ENCODE measurements around the gene PLXNA2. TPM values are rescaled to one million over a fixed set of nuclear protein-coding genes. Genes with fewer than 3 reads are reported as not detected.

The PLXNA2 gene
- polyA plus RNA-seq, 2 of the 4 experiments (the other 2 are of a cell fraction), result 0.36 to 0.87 TPM

DNA sequence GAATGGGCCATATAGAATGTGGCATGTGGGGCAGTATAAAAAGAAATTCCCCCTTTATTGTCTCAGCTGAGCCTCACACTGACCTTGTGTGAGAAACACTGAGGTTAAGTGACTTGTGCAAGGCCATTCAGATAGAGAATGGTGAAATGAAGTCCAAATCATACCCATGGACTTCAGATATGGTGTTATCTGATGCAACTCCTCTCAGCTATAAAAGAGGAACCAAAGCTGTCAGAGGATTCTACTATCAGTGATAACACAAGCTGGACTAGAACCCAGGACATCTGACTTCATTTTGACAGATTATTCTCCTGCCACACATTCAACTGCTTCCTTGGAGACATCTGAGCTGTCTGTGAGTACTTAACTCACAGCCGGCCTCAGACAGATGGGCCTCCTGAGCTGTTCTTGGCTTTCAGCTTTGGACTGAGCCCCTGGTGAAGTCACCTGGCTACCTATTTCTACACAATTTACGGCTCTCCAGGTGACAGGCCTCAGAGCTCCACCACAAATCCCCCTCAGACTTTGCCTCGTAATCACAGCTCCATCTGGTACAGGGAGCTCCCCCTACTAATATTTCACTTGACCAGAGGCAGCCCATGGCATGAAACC is 104.6 kb downstream of the PLXNA2 start:
- ChIA-PET POLR2A (no interaction called here), CTCF (interaction anchor here (0.8 to 26.1 kb wide), 6 partner anchors 8 to 99 kb away, joined by 3 to 417 read pairs (median 3); partner anchors contain the start of gene PLXNA2)
- DNase-seq (ENCODE audit: low read depth in 1 of 2, low spot score in 1 of 2) (no peak), ATAC-seq (no peak), FAIRE-seq (no peak)
- no peaks in the 10 kb centered on the region for H3K9me3 ChIP-seq
- no peaks in the 10 kb centered on the region for H3K4me1 ChIP-seq
- no peak for TF ChIP-seq NFE2L2 (conservative IDR thresholded peaks at IDR 0.05; ENCODE audit: low read length)
- TF ChIP-seq SREBF2 (IDR thresholded peaks at IDR 0.05), result no peak
- no peak for TF ChIP-seq JUN (IDR thresholded peaks at IDR 0.05)
- TF ChIP-seq RARB (CRISPR knock-in tag; IDR thresholded peaks at IDR 0.05), result no peak
- TF ChIP-seq EHMT2 (IDR thresholded peaks at IDR 0.05; ENCODE audit: low read depth), result no peak
- TF ChIP-seq NPAS2 (CRISPR knock-in tag; IDR thresholded peaks at IDR 0.05; ENCODE audit: borderline replicate concordance), result no peak
- no peak overlapping the region for H3K27ac ChIP-seq
- no peak overlapping the region for H3K4me2 ChIP-seq
- H3K4me3 ChIP-seq, result no peak overlapping the region
- 56% methylated on average over 3 of the region's 3 CpGs for WGBS (ENCODE audit: missing lambda C conversion rate)

DNA sequence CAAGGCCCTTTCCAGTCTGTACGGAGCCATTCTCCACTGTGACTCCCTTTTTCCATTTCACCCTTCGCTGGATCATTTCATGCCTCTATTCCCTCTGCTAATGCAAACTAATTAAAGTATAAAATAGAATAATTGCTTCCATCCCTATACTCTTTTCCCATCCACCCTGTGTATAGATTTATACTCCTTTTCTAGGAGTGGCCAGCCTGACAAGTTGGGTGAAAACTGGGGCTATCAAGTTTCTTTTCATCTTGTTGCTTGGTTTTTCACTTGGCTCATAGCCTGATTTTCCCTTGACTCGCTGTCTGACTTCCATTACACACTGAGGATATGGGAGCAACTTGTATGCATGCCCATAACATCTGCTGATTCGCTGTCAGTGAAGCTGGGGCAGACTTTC is 107.0 kb downstream of the PLXNA2 start:
- no peak for TF ChIP-seq E2F6 (IDR thresholded peaks at IDR 0.05; ENCODE audit: borderline replicate concordance, low read depth)
- no peak for TF ChIP-seq BCL3 (IDR thresholded peaks at IDR 0.05)
- no peak for TF ChIP-seq EHMT2 (IDR thresholded peaks at IDR 0.05; ENCODE audit: low read depth)
- TF ChIP-seq HOXB5 (CRISPR knock-in tag; IDR thresholded peaks at IDR 0.05), result no peak
- no peak for TF ChIP-seq MAZ (IDR thresholded peaks at IDR 0.05; ENCODE audit: borderline replicate concordance, low read depth, low read length)
- TF ChIP-seq FOXS1 (CRISPR knock-in tag; IDR thresholded peaks at IDR 0.05), result no peak
- no peak for TF ChIP-seq CEBPB (IDR thresholded peaks at IDR 0.05)
- TF ChIP-seq ESRRA (IDR thresholded peaks at IDR 0.05; ENCODE audit: borderline replicate concordance, low read length), result no peak
- no peak for TF ChIP-seq CTCF (IDR thresholded peaks at IDR 0.05)
- TF ChIP-seq RCOR1 (IDR thresholded peaks at IDR 0.05; ENCODE audit: low read depth, low read length), result no peak
- no peak for TF ChIP-seq HOXA7 (CRISPR knock-in tag; IDR thresholded peaks at IDR 0.05)
- no peak for TF ChIP-seq HDAC2 (IDR thresholded peaks at IDR 0.05)
- Histone ChIP-seq H3K27ac (no peak overlapping the region), H3K9me3 (no peaks in the 10 kb centered on the region), H3K4me3 (no peak overlapping the region), H3K4me2 (no peak overlapping the region), H3K4me1 (peaks cover 6% of the 10 kb centered on the region; the same call in 2 of the 3 replicates)
- FAIRE-seq (no peak), DNase-seq (ENCODE audit: low read depth in 1 of 2, low spot score in 1 of 2) (no peak), ATAC-seq (no peak)
- WGBS (ENCODE audit: missing lambda C conversion rate), result 88% methylated on average over 4 of the region's 4 CpGs
- POLR2A ChIA-PET, result no interaction called here
- CTCF ChIA-PET, result interaction anchor here (26.1 kb wide), 1 partner anchor 102 kb away, joined by 417 read pairs; the partner anchor contains the start of gene PLXNA2

DNA sequence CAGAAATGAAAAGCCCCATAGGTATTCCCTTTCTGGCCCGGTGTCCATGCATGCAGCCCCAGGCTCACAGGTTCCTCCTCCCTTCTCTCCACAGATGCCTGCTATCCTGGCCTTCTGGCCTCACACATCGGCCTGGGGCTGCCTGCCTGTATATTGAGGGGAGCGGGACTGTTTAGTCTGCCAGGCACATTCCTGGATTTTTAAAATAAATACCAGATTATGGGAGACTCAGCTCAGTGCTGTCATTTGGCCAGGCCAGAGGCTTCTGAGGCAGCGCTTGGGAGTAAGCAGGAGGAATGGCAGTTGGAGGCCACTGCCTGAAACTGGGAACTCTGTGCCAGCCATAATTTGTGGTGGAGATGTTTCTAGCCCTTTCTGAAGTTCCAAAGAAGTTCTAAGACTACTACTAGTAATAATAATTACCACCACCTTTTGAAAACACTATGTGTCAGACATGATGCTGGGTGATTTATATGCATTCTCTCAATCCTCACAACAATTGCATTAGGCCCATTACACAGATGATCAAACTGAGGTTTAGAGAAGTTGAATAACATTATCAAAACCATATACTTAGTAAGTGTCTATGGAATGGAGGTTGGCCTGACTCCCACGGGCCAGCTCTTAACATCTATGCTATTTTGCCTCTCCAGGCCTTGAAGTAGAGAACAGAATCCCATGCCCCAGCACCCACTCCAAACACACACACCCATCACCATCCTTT is 107.6 kb downstream of the PLXNA2 start:
- no peak for FAIRE-seq
- Histone ChIP-seq H3K27ac (no peak overlapping the region), H3K4me1 (peaks cover 10% of the 10 kb centered on the region; the same call in 2 of the 3 replicates), H3K4me3 (no peak overlapping the region), H3K9me3 (no peaks in the 10 kb centered on the region), H3K4me2 (no peak overlapping the region)
- no peak for TF ChIP-seq ELK1 (IDR thresholded peaks at IDR 0.05; ENCODE audit: low read depth, low read length)
- TF ChIP-seq HOXB5 (CRISPR knock-in tag; IDR thresholded peaks at IDR 0.05), result no peak
- TF ChIP-seq ZNF302 (CRISPR knock-in tag; IDR thresholded peaks at IDR 0.05), result no peak
- no peak for TF ChIP-seq MYC (IDR thresholded peaks at IDR 0.05; ENCODE audit: borderline replicate concordance, low read length)
- no peak for TF ChIP-seq CBX2 (IDR thresholded peaks at IDR 0.05; ENCODE audit: borderline replicate concordance, low read depth)
- TF ChIP-seq KDM5A (IDR thresholded peaks at IDR 0.05), result no peak
- no peak for TF ChIP-seq KDM1A (IDR thresholded peaks at IDR 0.05; ENCODE audit: low read depth)
- CTCF ChIA-PET, result interaction anchor here (26.1 kb wide), 1 partner anchor 102 kb away, joined by 417 read pairs; the partner anchor contains the start of gene PLXNA2
- 85% methylated on average over 5 of the region's 5 CpGs for WGBS (ENCODE audit: missing lambda C conversion rate)
- ATAC-seq, result no peak
- POLR2A ChIA-PET, result no interaction called here
- DNase-seq (ENCODE audit: low read depth in 1 of 2, low spot score in 1 of 2), result no peak
